ENCODE measurements around the gene RTL1. TPM values are rescaled to one million over a fixed set of nuclear protein-coding genes. Genes with fewer than 3 reads are reported as not detected.

The RTL1 gene
- total and polyA plus RNA-seq, 2 donors = 0.01 to 0.37 TPM

GRCh38 chr14:100861188-100861936, 42.2 kb downstream of the RTL1 start:
- no peaks in the 10 kb centered on the region for H3K36me3 ChIP-seq (ENCODE audit: insufficient read depth)
- DNase-seq (ENCODE audit: extremely low spot score) = no peak
- H3K4me3 ChIP-seq (ENCODE audit: low read depth, low read length) = no peak overlapping the region
- H3K27ac ChIP-seq (ENCODE audit: low read depth) = no peak overlapping the region
- H3K4me1 ChIP-seq (ENCODE audit: insufficient read depth) = no peaks in the 10 kb centered on the region
- WGBS = 92% methylated on average over 16 of the region's 16 CpGs

- no peaks in the 10 kb centered on the region for H3K4me1 ChIP-seq (ENCODE audit: insufficient read depth)
- no peak for DNase-seq (ENCODE audit: extremely low spot score)
- H3K27ac ChIP-seq (ENCODE audit: low read depth) = no peak overlapping the region
- 83% methylated on average over 19 of the region's 19 CpGs for WGBS
- H3K36me3 ChIP-seq (ENCODE audit: insufficient read depth) = no peaks in the 10 kb centered on the region
- H3K4me3 ChIP-seq (ENCODE audit: low read depth, low read length) = no peak overlapping the region
Observed at GRCh38 chr14:100860556-100861187, 42.9 kb downstream of the RTL1 start.

- Histone ChIP-seq H3K36me3 (ENCODE audit: insufficient read depth) (no peaks in the 10 kb centered on the region), H3K4me1 (ENCODE audit: insufficient read depth) (no peaks in the 10 kb centered on the region), H3K27ac (ENCODE audit: low read depth) (no peak overlapping the region), H3K4me3 (ENCODE audit: low read depth, low read length) (no peak overlapping the region)
- DNase-seq (ENCODE audit: extremely low spot score) = no peak
- WGBS = 90% methylated on average over 18 of the region's 18 CpGs
Observed at GRCh38 chr14:100859781-100860180, 43.7 kb downstream of the RTL1 start.

- Histone ChIP-seq H3K4me1 (ENCODE audit: insufficient read depth) (no peaks in the 10 kb centered on the region), H3K27ac (ENCODE audit: low read depth) (no peak overlapping the region), H3K4me3 (ENCODE audit: low read depth, low read length) (no peak overlapping the region), H3K36me3 (ENCODE audit: insufficient read depth) (no peaks in the 10 kb centered on the region)
- DNase-seq (ENCODE audit: extremely low spot score) = no peak
- 69% methylated on average over 8 of the region's 8 CpGs for WGBS
Observed at GRCh38 chr14:100858838-100859220, 44.7 kb downstream of the RTL1 start.

- 77% methylated on average over 17 of the region's 17 CpGs for WGBS
- DNase-seq (ENCODE audit: extremely low spot score) = no peak
Observed at GRCh38 chr14:100857923-100858837, 45.3 kb downstream of the RTL1 start.

GRCh38 chr14:100857233-100857922, 46.1 kb downstream of the RTL1 start:
- Histone ChIP-seq H3K27ac (ENCODE audit: low read depth) (no peak overlapping the region), H3K36me3 (ENCODE audit: insufficient read depth) (no peaks in the 10 kb centered on the region), H3K4me1 (ENCODE audit: insufficient read depth) (no peaks in the 10 kb centered on the region), H3K4me3 (ENCODE audit: low read depth, low read length) (no peak overlapping the region)
- no peak for DNase-seq (ENCODE audit: extremely low spot score)
- 78% methylated on average over 14 of the region's 14 CpGs for WGBS

More at GRCh38 chr14:100857923-100858837, 45.3 kb downstream of the RTL1 start:
- no peaks in the 10 kb centered on the region for H3K36me3 ChIP-seq (ENCODE audit: insufficient read depth)
- no peaks in the 10 kb centered on the region for H3K4me1 ChIP-seq (ENCODE audit: insufficient read depth)
- no peak overlapping the region for H3K27ac ChIP-seq (ENCODE audit: low read depth)
- no peak overlapping the region for H3K4me3 ChIP-seq (ENCODE audit: low read depth, low read length)

- H3K4me1 ChIP-seq (ENCODE audit: insufficient read depth) = no peaks in the 10 kb centered on the region
- no peak overlapping the region for H3K27ac ChIP-seq (ENCODE audit: low read depth)
- no peak overlapping the region for H3K4me3 ChIP-seq (ENCODE audit: low read depth, low read length)
- WGBS = 87% methylated on average over 20 of the region's 20 CpGs
- no peaks in the 10 kb centered on the region for H3K36me3 ChIP-seq (ENCODE audit: insufficient read depth)
- DNase-seq (ENCODE audit: extremely low spot score) = no peak
Observed at GRCh38 chr14:100856056-100856950, 47.2 kb downstream of the RTL1 start.

GRCh38 chr14:100855256-100855930, 48.1 kb downstream of the RTL1 start:
- Histone ChIP-seq H3K4me3 (ENCODE audit: low read depth, low read length) (no peak overlapping the region), H3K27ac (ENCODE audit: low read depth) (no peak overlapping the region), H3K36me3 (ENCODE audit: insufficient read depth) (no peaks in the 10 kb centered on the region), H3K4me1 (ENCODE audit: insufficient read depth) (no peaks in the 10 kb centered on the region)
- 85% methylated on average over 18 of the region's 18 CpGs for WGBS
- DNase-seq (ENCODE audit: extremely low spot score) = no peak

GRCh38 chr14:100854435-100854834, 49.1 kb downstream of the RTL1 start:
- no peaks in the 10 kb centered on the region for H3K36me3 ChIP-seq (ENCODE audit: insufficient read depth)
- no peak for DNase-seq (ENCODE audit: extremely low spot score)
- no peaks in the 10 kb centered on the region for H3K4me1 ChIP-seq (ENCODE audit: insufficient read depth)
- 94% methylated on average over 5 of the region's 5 CpGs for WGBS
- no peak overlapping the region for H3K4me3 ChIP-seq (ENCODE audit: low read depth, low read length)
- no peak overlapping the region for H3K27ac ChIP-seq (ENCODE audit: low read depth)

GRCh38 chr14:100851946-100852620, 51.4 kb downstream of the RTL1 start:
- Histone ChIP-seq H3K27ac (ENCODE audit: low read depth) (no peak overlapping the region), H3K4me1 (ENCODE audit: insufficient read depth) (no peaks in the 10 kb centered on the region), H3K4me3 (ENCODE audit: low read depth, low read length) (no peak overlapping the region), H3K36me3 (ENCODE audit: insufficient read depth) (no peaks in the 10 kb centered on the region)
- no peak for DNase-seq (ENCODE audit: extremely low spot score)
- 74% methylated on average over 14 of the region's 14 CpGs for WGBS

GRCh38 chr14:100851586-100851916, 52.0 kb downstream of the RTL1 start:
- Histone ChIP-seq H3K4me1 (ENCODE audit: insufficient read depth) (no peaks in the 10 kb centered on the region), H3K27ac (ENCODE audit: low read depth) (no peak overlapping the region), H3K4me3 (ENCODE audit: low read depth, low read length) (no peak overlapping the region), H3K36me3 (ENCODE audit: insufficient read depth) (no peaks in the 10 kb centered on the region)
- 83% methylated on average over 13 of the region's 13 CpGs for WGBS
- DNase-seq (ENCODE audit: extremely low spot score) = no peak
